ENCODE results near the gene PATJ.

DNA sequence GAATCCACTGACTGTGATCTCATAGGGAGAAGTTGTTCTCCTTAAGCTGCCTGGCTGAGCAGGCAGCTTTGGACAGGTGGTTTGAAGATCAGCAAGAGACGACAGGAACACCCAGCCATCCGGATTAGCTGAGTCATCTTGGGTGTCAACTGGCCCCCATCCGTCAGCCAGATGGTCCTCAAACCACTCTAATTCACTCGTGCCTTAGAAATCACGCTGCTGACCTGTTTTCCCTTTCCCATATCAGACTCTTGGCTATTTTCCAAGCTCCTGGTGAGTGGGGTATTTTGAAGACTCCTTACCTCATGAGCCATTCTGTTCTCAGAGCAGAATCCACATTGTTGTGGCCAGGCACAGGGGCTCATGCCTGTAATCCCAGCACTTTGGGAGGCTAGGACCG lies 303.3 kb downstream of the PATJ start:
- TF ChIP-seq CTCF (IDR thresholded peaks at IDR 0.05) (no peak), EZH2 (IDR thresholded peaks at IDR 0.05; ENCODE audit: borderline replicate concordance, insufficient read depth, low read depth, low read length, poor library complexity, severe bottlenecking) (no peak)
